HG03469 (cell line): Measurements from ENCODE around the gene CREB3L2.
A peak's percentile ranks its signal among the peaks of the same experiment; 100 is the strongest.
"Not testable (repeated sequence)": the region's sequence is repeated elsewhere in the genome, so short reads cannot be mapped to it uniquely, and the experiment has no call there.

Experiments used
- ATAC-seq: cut with Tn5 transposase; IDR thresholded peaks from one replicate; pipeline ENCODE4 v1.9.1; 2021; ENCODE audit warnings: mild to moderate bottlenecking, moderate library complexity, moderate number of reproducible peaks; ENCODE audit not compliant: unreplicated experiment

CREB3L2 gene

GRCh38 chr7:138001529-138002095 is at the start of gene CREB3L2:
Gene CREB3L2 (minus strand): TSS chr7:138002086. CDS start chr7:138001705, 381 bp downstream.
- ATAC-seq = no peak

- no peak for ATAC-seq
Observed at GRCh38 chr7:138049505-138050116, 47.7 kb upstream of the CREB3L2 start.

- no peak for ATAC-seq
Observed at GRCh38 chr7:138047907-138048306, 46.0 kb upstream of the CREB3L2 start.

GRCh38 chr7:138044897-138045296 is 43.0 kb upstream of the CREB3L2 start:
- no peak for ATAC-seq

GRCh38 chr7:138040063-138040462 is 38.2 kb upstream of the CREB3L2 start:
- ATAC-seq = not testable (repeated sequence)

GRCh38 chr7:138036135-138036534 is 34.2 kb upstream of the CREB3L2 start:
- no peak for ATAC-seq

- no peak for ATAC-seq
Observed at GRCh38 chr7:138033241-138033640, 31.4 kb upstream of the CREB3L2 start.

GRCh38 chr7:138032770-138033169 is 30.9 kb upstream of the CREB3L2 start:
- no peak for ATAC-seq

- peak; percentile 77 for ATAC-seq
Observed at GRCh38 chr7:138032186-138032585, 30.3 kb upstream of the CREB3L2 start.

- ATAC-seq = no peak
Observed at GRCh38 chr7:138030679-138031351, 28.9 kb upstream of the CREB3L2 start.

GRCh38 chr7:138029941-138030340 is 28.1 kb upstream of the CREB3L2 start:
- no peak for ATAC-seq

GRCh38 chr7:138029126-138029525 is 27.2 kb upstream of the CREB3L2 start:
- ATAC-seq = no peak

- ATAC-seq = no peak
Observed at GRCh38 chr7:138027100-138027499, 25.2 kb upstream of the CREB3L2 start.

GRCh38 chr7:138025215-138026186 is 23.6 kb upstream of the CREB3L2 start:
- peak; percentile 47 for ATAC-seq

- ATAC-seq = no peak
Observed at GRCh38 chr7:138024765-138025164, 22.9 kb upstream of the CREB3L2 start.

GRCh38 chr7:138024343-138024691 is 22.4 kb upstream of the CREB3L2 start:
- ATAC-seq = no peak

GRCh38 chr7:138023618-138024342 is 21.9 kb upstream of the CREB3L2 start:
- peak; percentile 81 for ATAC-seq

GRCh38 chr7:138021889-138022288 is 20.0 kb upstream of the CREB3L2 start:
- no peak for ATAC-seq

GRCh38 chr7:138017992-138018391 is 16.1 kb upstream of the CREB3L2 start:
- ATAC-seq = no peak

GRCh38 chr7:138015096-138015495 is 13.2 kb upstream of the CREB3L2 start:
- no peak for ATAC-seq

- ATAC-seq = no peak
Observed at GRCh38 chr7:138014686-138015085, 12.8 kb upstream of the CREB3L2 start.
